Heart left ventricle (tissue), 13 donors: ENCODE measurements around the gene UPK3B.

ENCODE experiments used
- POLR2A ChIP-seq, 2 donors: fragments of 450-650 bp; IDR thresholded peaks; one replicate each; pipeline ENCODE4 v1.6.1; 2017; ENCODE audit warnings: antibody characterized with exemption in 2 of 2, mild to moderate bottlenecking in 2 of 2, moderate library complexity in 2 of 2
- TF ChIP-seq, protein P1 (sequence below), 12 donors: fragments of 200-600 bp; sonication (generic) in 4 of 12; IDR thresholded peaks; one replicate each; pipeline versions ENCODE4 v1.5.0 to v1.8.0; 2018 to 2022; ENCODE audit warnings: antibody characterized with exemption in 12 of 12, mild to moderate bottlenecking in 5 of 12
- donor health status: ischemic (EF 13 %, LVEDD 7.1; RV severe dilation, severe dysfunction).
- donor health status: DM: no; HTN: yes; CAD: no.
- donor health status: DM: no; HTN: no; CAD: no.
- donor health status: ischemic (EF 25% LVEDD 6.9; RV normal size, moderate dysfunction).
- donor health status: ischemic (EF 25% LVEDD 5.7; RV mildly dilated, moderate dysfunction).
- donor health status: ischemic (EF 35%, LVEDD 5.7; RV mildly dilated, moderate dysfunction).
- donor health status: nonischemic (EF 11% LVEDD 7.7; RV severe dilation, severe dysfunction).
- donor health status: DM: yes; HTN: yes; CAD: no.
- donor health status: PGD.
- donor health status: ischemic (EF 29% LVEDD 5.4; RV normal size, mild dysfunction).
- donor health status: nonischemic (EF 23%, LVEDD 6.1; RV moderate dilation, normal function).

DNA sequence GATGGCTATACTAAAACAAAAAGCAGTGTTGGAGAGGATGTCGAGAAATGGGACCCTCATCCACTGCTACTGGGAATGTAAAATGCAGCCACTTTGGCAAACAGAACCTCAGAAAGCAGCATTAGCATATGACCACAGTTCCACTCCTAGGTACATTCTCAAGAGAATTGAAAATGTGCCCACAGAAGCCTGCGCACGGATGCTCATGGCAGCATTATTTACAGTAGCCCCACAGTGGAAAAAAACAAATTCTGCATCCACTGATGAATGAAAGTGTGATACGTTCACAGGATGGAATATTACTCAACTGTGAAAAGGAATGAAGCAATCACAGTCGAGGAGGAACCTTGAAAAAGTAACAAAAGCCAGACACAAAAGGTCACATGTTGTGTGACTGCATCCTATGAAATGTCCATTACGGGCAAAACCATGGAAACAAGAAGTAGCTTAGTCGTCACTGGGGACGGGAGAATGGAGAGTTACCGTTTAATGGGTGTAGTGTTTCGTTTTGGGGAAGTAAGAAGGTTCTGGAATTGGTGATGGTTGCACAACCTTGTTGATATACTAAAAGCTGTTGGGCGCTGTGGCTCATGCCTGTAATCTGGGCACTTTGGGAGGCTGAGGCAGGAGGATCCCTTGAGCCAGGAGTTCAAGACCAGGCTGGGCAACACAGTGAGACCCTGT lies 2.5 kb upstream of the UPK3B start:
- TF ChIP-seq, protein P1, sequence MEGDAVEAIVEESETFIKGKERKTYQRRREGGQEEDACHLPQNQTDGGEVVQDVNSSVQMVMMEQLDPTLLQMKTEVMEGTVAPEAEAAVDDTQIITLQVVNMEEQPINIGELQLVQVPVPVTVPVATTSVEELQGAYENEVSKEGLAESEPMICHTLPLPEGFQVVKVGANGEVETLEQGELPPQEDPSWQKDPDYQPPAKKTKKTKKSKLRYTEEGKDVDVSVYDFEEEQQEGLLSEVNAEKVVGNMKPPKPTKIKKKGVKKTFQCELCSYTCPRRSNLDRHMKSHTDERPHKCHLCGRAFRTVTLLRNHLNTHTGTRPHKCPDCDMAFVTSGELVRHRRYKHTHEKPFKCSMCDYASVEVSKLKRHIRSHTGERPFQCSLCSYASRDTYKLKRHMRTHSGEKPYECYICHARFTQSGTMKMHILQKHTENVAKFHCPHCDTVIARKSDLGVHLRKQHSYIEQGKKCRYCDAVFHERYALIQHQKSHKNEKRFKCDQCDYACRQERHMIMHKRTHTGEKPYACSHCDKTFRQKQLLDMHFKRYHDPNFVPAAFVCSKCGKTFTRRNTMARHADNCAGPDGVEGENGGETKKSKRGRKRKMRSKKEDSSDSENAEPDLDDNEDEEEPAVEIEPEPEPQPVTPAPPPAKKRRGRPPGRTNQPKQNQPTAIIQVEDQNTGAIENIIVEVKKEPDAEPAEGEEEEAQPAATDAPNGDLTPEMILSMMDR (IDR thresholded peaks at IDR 0.05), result no peak
- TF ChIP-seq POLR2A (IDR thresholded peaks at IDR 0.05), result no peak
